ENCODE results near the gene OR6A2.
"Not testable (repeated sequence)": the region's sequence is repeated elsewhere in the genome, so short reads cannot be mapped to it uniquely, and the experiment has no call there.

The OR6A2 gene

GRCh38 chr11:6813656-6814055 lies 14.2 kb upstream of the OR6A2 start:
- H3K4me2 ChIP-seq (ENCODE audit: low read depth, low read length, poor library complexity, severe bottlenecking), result no peak overlapping the region
- no peak overlapping the region for H3K9ac ChIP-seq (ENCODE audit: low read length)
- no peak overlapping the region for H3K4me3 ChIP-seq (ENCODE audit: insufficient read depth, low read length, poor library complexity, severe bottlenecking)
- H3K79me2 ChIP-seq (ENCODE audit: insufficient read depth, low read length), result no peaks in the 10 kb centered on the region
- H3F3A ChIP-seq (ENCODE audit: insufficient read depth), result no peaks in the 10 kb centered on the region
- no peaks in the 10 kb centered on the region for H4K20me1 ChIP-seq (ENCODE audit: low read depth, low read length)
- H2AFZ ChIP-seq (ENCODE audit: low read depth, low read length, severe bottlenecking), result no peak overlapping the region
- H3K36me3 ChIP-seq (ENCODE audit: low read length), result no peaks in the 10 kb centered on the region
- peaks cover 6% of the 10 kb centered on the region; the same call in 1 of the 2 replicates for H3K9me3 ChIP-seq (ENCODE audit: insufficient read depth, low read length)
- H3K27me3 ChIP-seq (ENCODE audit: low read length), result no peaks in the 10 kb centered on the region
- TF ChIP-seq EZH2phosphoT487 (conservative IDR thresholded peaks at IDR 0.05; ENCODE audit: low read length), result no peak
- H3K9me2 ChIP-seq (replicated peaks; ENCODE audit: insufficient read depth, low read length), result no peaks in the 10 kb centered on the region
- H3K27ac ChIP-seq (ENCODE audit: low read depth, low read length), result no peak overlapping the region

- Histone ChIP-seq H3K36me3 (ENCODE audit: low read length) (no peaks in the 10 kb centered on the region), H3K4me3 (ENCODE audit: insufficient read depth, low read length, poor library complexity, severe bottlenecking) (no peak overlapping the region), H3K4me2 (ENCODE audit: low read depth, low read length, poor library complexity, severe bottlenecking) (no peak overlapping the region), H2AFZ (ENCODE audit: low read depth, low read length, severe bottlenecking) (no peak overlapping the region), H3K9me3 (ENCODE audit: insufficient read depth, low read length) (no peaks in the 10 kb centered on the region), H3K27me3 (ENCODE audit: low read length) (no peaks in the 10 kb centered on the region), H4K20me1 (ENCODE audit: low read depth, low read length) (no peaks in the 10 kb centered on the region), H3K27ac (ENCODE audit: low read depth, low read length) (no peak overlapping the region), H3K9ac (ENCODE audit: low read length) (no peak overlapping the region), H3K9me2 (replicated peaks; ENCODE audit: insufficient read depth, low read length) (no peaks in the 10 kb centered on the region), H3F3A (ENCODE audit: insufficient read depth) (no peaks in the 10 kb centered on the region), H3K79me2 (ENCODE audit: insufficient read depth, low read length) (no peaks in the 10 kb centered on the region)
- no peak for TF ChIP-seq EZH2phosphoT487 (conservative IDR thresholded peaks at IDR 0.05; ENCODE audit: low read length)
- peak; percentile 94 for TF ChIP-seq CTCF (IDR thresholded peaks at IDR 0.05; ENCODE audit: insufficient read depth, low read length, poor library complexity, severe bottlenecking)
Observed at GRCh38 chr11:6812390-6813005, 13.0 kb upstream of the OR6A2 start.

- H3K9ac ChIP-seq (ENCODE audit: low read length); H3F3A ChIP-seq (ENCODE audit: insufficient read depth); H2AFZ ChIP-seq (ENCODE audit: low read depth, low read length, severe bottlenecking); H3K9me3 ChIP-seq (ENCODE audit: insufficient read depth, low read length); H3K9me2 ChIP-seq (replicated peaks; ENCODE audit: insufficient read depth, low read length); H3K36me3 ChIP-seq (ENCODE audit: low read length); H3K79me2 ChIP-seq (ENCODE audit: insufficient read depth, low read length); H3K4me2 ChIP-seq (ENCODE audit: low read depth, low read length, poor library complexity, severe bottlenecking); H3K27me3 ChIP-seq (ENCODE audit: low read length); H3K27ac ChIP-seq (ENCODE audit: low read depth, low read length); H3K4me3 ChIP-seq (ENCODE audit: insufficient read depth, low read length, poor library complexity, severe bottlenecking); H4K20me1 ChIP-seq (ENCODE audit: low read depth, low read length): not testable (repeated sequence)
Observed at GRCh38 chr11:6801075-6801474, 1.6 kb upstream of the OR6A2 start.

- TF ChIP-seq CTCF (IDR thresholded peaks at IDR 0.05; ENCODE audit: insufficient read depth, low read length, poor library complexity, severe bottlenecking) (no peak), EZH2phosphoT487 (conservative IDR thresholded peaks at IDR 0.05; ENCODE audit: low read length) (no peak)
- Histone ChIP-seq H3K9me3 (ENCODE audit: insufficient read depth, low read length) (no peaks in the 10 kb centered on the region), H3K9me2 (replicated peaks; ENCODE audit: insufficient read depth, low read length) (no peaks in the 10 kb centered on the region), H3K4me2 (ENCODE audit: low read depth, low read length, poor library complexity, severe bottlenecking) (no peak overlapping the region), H3K79me2 (ENCODE audit: insufficient read depth, low read length) (no peaks in the 10 kb centered on the region), H3K36me3 (ENCODE audit: low read length) (no peaks in the 10 kb centered on the region), H4K20me1 (ENCODE audit: low read depth, low read length) (no peaks in the 10 kb centered on the region), H3F3A (ENCODE audit: insufficient read depth) (no peaks in the 10 kb centered on the region), H3K9ac (ENCODE audit: low read length) (no peak overlapping the region), H3K27me3 (ENCODE audit: low read length) (no peaks in the 10 kb centered on the region), H3K27ac (ENCODE audit: low read depth, low read length) (no peak overlapping the region), H2AFZ (ENCODE audit: low read depth, low read length, severe bottlenecking) (no peak overlapping the region), H3K4me3 (ENCODE audit: insufficient read depth, low read length, poor library complexity, severe bottlenecking) (no peak overlapping the region)
Observed at GRCh38 chr11:6794639-6795038, 4.8 kb downstream of the OR6A2 start.

Data from SU-DHL-6 (cell line).